Measurements from ENCODE around the gene SORL1.

DNA sequence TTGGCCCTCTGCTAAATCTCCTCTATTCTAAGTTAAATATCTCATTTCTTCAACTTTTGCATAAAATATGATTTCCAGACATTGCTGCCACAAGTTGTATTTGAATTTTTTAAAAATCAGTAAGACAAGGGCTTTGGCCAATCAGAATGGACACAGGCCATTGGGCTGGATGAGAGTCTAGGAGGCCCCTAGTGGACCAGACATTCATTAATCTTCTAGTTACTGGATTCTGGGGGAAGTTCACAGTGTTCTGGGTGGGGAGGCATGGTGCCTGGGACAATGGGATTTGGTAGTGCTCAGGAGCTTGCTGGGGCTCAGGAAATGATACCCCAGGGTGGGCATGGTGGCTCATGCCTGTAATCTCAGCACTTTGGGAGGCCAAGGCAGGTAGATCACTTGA, 12.4 kb upstream of the SORL1 start:
- TF ChIP-seq CTCF (IDR thresholded peaks at IDR 0.05) (no peak), POLR2A (IDR thresholded peaks at IDR 0.05) (no peak), POLR2AphosphoS5 (IDR thresholded peaks at IDR 0.05) (no peak), EP300 (IDR thresholded peaks at IDR 0.05) (no peak)

Data from suprapubic skin (tissue), 4 donors.